ENCODE measurements around the gene SELENOP.

DNA sequence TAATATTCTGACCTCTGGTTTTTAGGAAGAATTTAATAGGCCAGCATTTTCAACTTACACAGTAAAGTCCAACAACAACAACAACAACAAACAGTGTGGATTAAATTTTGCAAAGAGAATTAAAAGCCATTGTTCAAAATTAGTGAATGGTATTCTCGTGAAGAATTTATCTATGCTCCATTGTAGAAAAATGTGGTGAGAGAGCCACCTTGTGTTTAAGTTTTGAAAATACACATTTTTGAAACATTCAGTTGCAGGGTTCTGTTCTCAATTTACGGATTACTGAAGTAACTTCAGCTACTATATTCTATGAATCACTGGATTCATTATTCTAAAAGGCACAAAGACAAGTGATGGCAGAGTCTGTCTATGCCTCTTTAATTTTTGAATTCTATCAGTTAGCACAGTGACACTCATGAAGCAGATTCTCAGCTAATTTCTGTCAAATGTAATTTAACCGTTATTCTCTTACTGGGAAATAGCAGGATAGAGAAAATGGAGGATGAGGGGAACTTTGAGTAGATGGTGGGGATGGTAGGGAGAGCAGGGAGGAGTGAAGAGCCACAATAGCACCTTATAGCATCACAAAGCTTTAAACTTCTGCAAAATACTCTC is 44.1 kb downstream of the SELENOP start:
- no peak for TF ChIP-seq ZNF274 (IDR thresholded peaks at IDR 0.05; ENCODE audit: low read depth, low read length)
- no peak for TF ChIP-seq YY1 (IDR thresholded peaks at IDR 0.05; ENCODE audit: insufficient read depth, insufficient read length)

Measured in NT2/D1 (cell line).